ENCODE measurements around the gene SULT2A1.

Gene SULT2A1

GRCh38 chr19:47896019-47896418, 9.9 kb upstream of the SULT2A1 start:
- H3K4me3 ChIP-seq (ENCODE audit: control insufficient read depth, low read depth, low read length) = no peak overlapping the region
- TF ChIP-seq CTCF (conservative IDR thresholded peaks at IDR 0.05; ENCODE audit: control insufficient read depth, insufficient read depth, low read depth, low read length) = no peak
- no peak for DNase-seq (ENCODE audit: low read depth)

GRCh38 chr19:47895165-47895782, 9.2 kb upstream of the SULT2A1 start:
- H3K4me3 ChIP-seq (ENCODE audit: control insufficient read depth, low read depth, low read length) = no peak overlapping the region
- no peak for TF ChIP-seq CTCF (conservative IDR thresholded peaks at IDR 0.05; ENCODE audit: control insufficient read depth, insufficient read depth, low read depth, low read length)
- peak; percentile 1 for DNase-seq (ENCODE audit: low read depth)

GRCh38 chr19:47891923-47892666, 6.0 kb upstream of the SULT2A1 start:
- no peak for DNase-seq (ENCODE audit: low read depth)
- TF ChIP-seq CTCF (conservative IDR thresholded peaks at IDR 0.05; ENCODE audit: control insufficient read depth, insufficient read depth, low read depth, low read length) = no peak
- H3K4me3 ChIP-seq (ENCODE audit: control insufficient read depth, low read depth, low read length) = no peak overlapping the region

- no peak for DNase-seq (ENCODE audit: low read depth)
- no peak for TF ChIP-seq CTCF (conservative IDR thresholded peaks at IDR 0.05; ENCODE audit: control insufficient read depth, insufficient read depth, low read depth, low read length)
- H3K4me3 ChIP-seq (ENCODE audit: control insufficient read depth, low read depth, low read length) = no peak overlapping the region
Observed at GRCh38 chr19:47891622-47891922, 5.5 kb upstream of the SULT2A1 start.

- no peak for TF ChIP-seq CTCF (conservative IDR thresholded peaks at IDR 0.05; ENCODE audit: control insufficient read depth, insufficient read depth, low read depth, low read length)
- no peak for DNase-seq (ENCODE audit: low read depth)
- no peak overlapping the region for H3K4me3 ChIP-seq (ENCODE audit: control insufficient read depth, low read depth, low read length)
Observed at GRCh38 chr19:47890865-47891621, 4.9 kb upstream of the SULT2A1 start.

GRCh38 chr19:47885067-47885463, 1.1 kb downstream of the SULT2A1 start:
- TF ChIP-seq CTCF (conservative IDR thresholded peaks at IDR 0.05; ENCODE audit: control insufficient read depth, insufficient read depth, low read depth, low read length) = no peak
- no peak for DNase-seq (ENCODE audit: low read depth)
- no peak overlapping the region for H3K4me3 ChIP-seq (ENCODE audit: control insufficient read depth, low read depth, low read length)

Data from fibroblast of mammary gland (primary cell).